HCT116 (cell line): ENCODE measurements around the gene PRR23E. TPM values are rescaled to one million over a fixed set of nuclear protein-coding genes. Genes with fewer than 3 reads are reported as not detected.

ENCODE experiments used
- ATAC-seq: fragments of 200-7000 bp; cut with Tn5 transposase; 2 replicates; pipeline ENCODE4 v1.9.1; 2020; ENCODE audit warnings: mild to moderate bottlenecking, moderate library complexity
- BruUV-seq: library from RNA; stranded (reverse); fragments of 400-500 nt; replicated peaks from 2 replicates; lab custom pipeline; 2021; lab: Mats Ljungman, UMichigan
- CTCF ChIA-PET: fragments of 300-600 bp; sonication (Branson Sonifier 250); formaldehyde crosslinking; loops from one replicate; lab custom pipeline; 2021; ENCODE audit warnings: antibody characterized with exemption; lab: Charles Lee
- POLR2A ChIA-PET: fragments of 300-600, 350-600 bp; sonication (Branson Sonifier 250); formaldehyde crosslinking; loops from one replicate; lab custom pipeline; 2021; ENCODE audit warnings: antibody characterized with exemption; lab: Charles Lee
- RAD21 ChIA-PET, 2 experiments: fragments of 300-600 bp; sonication (Branson Sonifier 250); formaldehyde crosslinking; loops; one replicate each; lab custom pipeline; 2023; ENCODE audit warnings: low total read pairs in 2 of 2; ENCODE audit not compliant: uncharacterized antibody in 2 of 2, unreplicated experiment in 2 of 2, low non-redundant PET in 1 of 2; lab: Charles Lee
- DNase-seq: peaks from one replicate; pipeline ENCODE4 v3.0.0-alpha.2; 2010; ENCODE audit warnings: low read depth, low spot score
- H2AFZ ChIP-seq: fragments of 200-600 bp; shearing (Covaris generic), sonication (generic); 2 replicates; pipeline ENCODE4 v1.6.1; 2017; ENCODE audit warnings: low read depth, mixed run types, mixed read lengths, antibody characterized with exemption, low read length; ENCODE audit not compliant: poor library complexity, severe bottlenecking
- H3K27ac ChIP-seq: 2 replicates; pipeline ENCODE4 v1.5.1; 2012; ENCODE audit warnings: low read depth, low read length
- H3K27me3 ChIP-seq: fragments of 200-600 bp; sonication (generic); 2 replicates; pipeline ENCODE4 v1.6.1; 2016; ENCODE audit warnings: mixed run types, low read length, mixed read lengths; ENCODE audit not compliant: insufficient read depth
- H3K36me3 ChIP-seq, 2 experiments: fragments of 200-500 bp in 1 of 2; fragments of 200-600 bp in 1 of 2; sonication (Bioruptor generic) in 1 of 2; sonication (generic) in 1 of 2; 2 replicates each; pipeline versions ENCODE4 v1.5.1 to v1.6.1; 2014 to 2016; ENCODE audit warnings: low read length in 2 of 2, inconsistent platforms in 1 of 2, mixed read lengths in 1 of 2, mixed run types in 1 of 2; ENCODE audit not compliant: insufficient read depth in 2 of 2, control insufficient read depth in 1 of 2
- H3K4me1 ChIP-seq, 2 experiments: fragments of 200-600 bp in 1 of 2; sonication (generic) in 1 of 2; 2 replicates each; pipeline versions ENCODE4 v1.5.1 to v1.6.1; 2012 to 2017; ENCODE audit warnings: low read length in 2 of 2, inconsistent platforms in 1 of 2, mild to moderate bottlenecking in 1 of 2, mixed read lengths in 1 of 2, mixed run types in 1 of 2, moderate library complexity in 1 of 2; ENCODE audit not compliant: insufficient read depth in 2 of 2, control insufficient read depth in 1 of 2
- H3K4me2 ChIP-seq: fragments of 200-600 bp; sonication (generic); 2 replicates; pipeline ENCODE4 v1.6.1; 2017; ENCODE audit warnings: mixed run types, low read length, mixed read lengths
- H3K4me3 ChIP-seq, 2 experiments: fragments of 200-600 bp in 1 of 2; sonication (generic) in 1 of 2; replicated peaks in 1 of 2; 2 replicates each; pipeline ENCODE4 v1.5.1; 2011 to 2016; ENCODE audit warnings: low read length in 2 of 2, control low read depth in 1 of 2, low read depth in 1 of 2, mild to moderate bottlenecking in 1 of 2, mixed read lengths in 1 of 2, mixed run types in 1 of 2
- H3K79me2 ChIP-seq: fragments of 200-600 bp; sonication (generic); 2 replicates; pipeline ENCODE4 v1.6.1; 2017; ENCODE audit warnings: mild to moderate bottlenecking, mixed run types, low read length, moderate library complexity, mixed read lengths; ENCODE audit not compliant: insufficient read depth
- H3K9ac ChIP-seq: fragments of 200-600 bp; sonication (generic); 2 replicates; pipeline ENCODE4 v1.6.1; 2016; ENCODE audit warnings: low read length, mixed read lengths
- H3K9me2 ChIP-seq: fragments of 200-600 bp; sonication (generic), shearing (Covaris generic); 2 replicates; pipeline ENCODE4 v1.6.1; 2017; ENCODE audit warnings: mixed run types, mild to moderate bottlenecking, moderate library complexity; ENCODE audit not compliant: insufficient read depth
- H3K9me3 ChIP-seq, 2 experiments: fragments of 200-500 bp in 1 of 2; fragments of 200-600 bp in 1 of 2; sonication (Bioruptor generic) in 1 of 2; sonication (generic) in 1 of 2; 2 replicates each; pipeline ENCODE4 v1.6.1; 2014 to 2017; ENCODE audit warnings: low read length in 2 of 2, mixed read lengths in 2 of 2, inconsistent platforms in 1 of 2, low read depth in 1 of 2, mild to moderate bottlenecking in 1 of 2, mixed run types in 1 of 2, moderate library complexity in 1 of 2; ENCODE audit not compliant: control insufficient read depth in 1 of 2, insufficient read depth in 1 of 2
- H4K20me1 ChIP-seq: fragments of 200-600 bp; sonication (generic), shearing (Covaris generic); 2 replicates; pipeline ENCODE4 v1.6.1; 2017; ENCODE audit warnings: mixed run types, mild to moderate bottlenecking, moderate library complexity; ENCODE audit not compliant: insufficient read depth
- ELF1 ChIP-seq: IDR thresholded peaks from 2 replicates; pipeline ENCODE4 v1.6.1; 2012; ENCODE audit warnings: low read depth, borderline replicate concordance
- EZH2phosphoT487 ChIP-seq: fragments of 200-600 bp; IDR thresholded peaks from 2 replicates; pipeline ENCODE4 v1.6.1; 2018; ENCODE audit warnings: antibody characterized with exemption, borderline replicate concordance
- FOSL1 ChIP-seq: IDR thresholded peaks from 2 replicates; pipeline ENCODE4 v1.6.1; 2012; ENCODE audit warnings: low read depth
- JUND ChIP-seq: IDR thresholded peaks from 2 replicates; pipeline ENCODE4 v1.6.1; 2012
- RAD21 ChIP-seq: IDR thresholded peaks from 2 replicates; pipeline ENCODE4 v1.6.1; 2012; ENCODE audit warnings: low read depth, mild to moderate bottlenecking
- YY1 ChIP-seq: IDR thresholded peaks from 2 replicates; pipeline ENCODE4 v1.6.1; 2011; ENCODE audit warnings: low read length, low read depth, moderate library complexity, mild to moderate bottlenecking; ENCODE audit not compliant: insufficient replicate concordance; ENCODE audit errors: extremely low read depth
- ZNF274 ChIP-seq: fragments of 200-500 bp; sonication (Bioruptor generic); IDR thresholded peaks from 2 replicates; pipeline ENCODE4 v1.6.1; 2014; ENCODE audit warnings: mild to moderate bottlenecking, low read depth, low read length, inconsistent platforms
- intact Hi-C: fragments of 100-400 bp; cut with micrococcal nuclease; formaldehyde crosslinking; loops from 2 replicates; pipeline ENCODE4 v1.10.0; 2022
- total RNA-seq: library from RNA; stranded (reverse); gene quantifications from one replicate; pipeline ENCODE4 v1.2.1, GENCODE V29; 2021; ENCODE audit not compliant: unreplicated experiment
- TF ChIP-seq, protein P1 (sequence below): IDR thresholded peaks from 2 replicates; pipeline ENCODE4 v1.6.1; 2012
- TF ChIP-seq, protein P2 (sequence below), 3 experiments: fragments of 200-600 bp in 1 of 3; sonication (generic) in 1 of 3; IDR thresholded peaks in 2 of 3; conservative IDR thresholded peaks in 1 of 3; 2 replicates each; pipeline ENCODE4 v1.5.1; 2012 to 2017; ENCODE audit warnings: low read depth in 2 of 3, low read length in 2 of 3, antibody characterized with exemption in 1 of 3, borderline replicate concordance in 1 of 3, control low read depth in 1 of 3, mild to moderate bottlenecking in 1 of 3, mixed read lengths in 1 of 3, mixed run types in 1 of 3, moderate library complexity in 1 of 3; ENCODE audit not compliant: insufficient read depth in 1 of 3

The PRR23E gene
- total RNA-seq, 1 experiment from 2014 or later = not detected

DNA sequence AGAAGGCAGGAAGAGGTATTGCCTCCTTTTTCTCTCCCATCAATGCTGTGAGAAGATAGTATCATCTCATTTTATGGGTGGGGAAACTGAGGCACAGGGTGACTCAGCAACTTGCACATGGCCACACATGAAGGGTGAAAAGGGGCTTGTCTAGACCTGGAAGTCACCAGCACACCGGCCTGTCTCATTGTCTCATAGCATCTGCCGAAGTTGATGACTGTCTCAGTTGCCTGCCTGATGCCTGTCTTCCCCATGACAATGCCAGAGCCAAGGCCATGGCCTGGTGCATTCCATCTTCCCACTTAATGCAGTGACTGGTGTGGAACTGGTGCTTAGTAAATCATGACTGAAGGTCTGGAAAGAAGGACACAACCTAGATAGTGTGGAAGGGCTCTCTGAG lies 27.9 kb upstream of the PRR23E start:
- H3K9me3 ChIP-seq = peaks cover 0 to 6% of the 10 kb centered on the region in 2 experiments; a peak in 1 of 4 replicates
- H3K4me1 ChIP-seq = no peaks in the 10 kb centered on the region
- H3K27me3 ChIP-seq = peaks cover 36% of the 10 kb centered on the region; the same call in 1 of the 2 replicates
- POLR2A ChIA-PET = no interaction called here
- CTCF ChIA-PET = no interaction called here
- H2AFZ ChIP-seq = no peak overlapping the region
- no peaks in the 10 kb centered on the region for H3K9me2 ChIP-seq
- H3K4me3 ChIP-seq = no peak overlapping the region
- no peak overlapping the region for H3K9ac ChIP-seq
- H3K36me3 ChIP-seq = no peaks in the 10 kb centered on the region
- no TSS peak for BruUV-seq
- TF ChIP-seq RAD21 (no peak), FOSL1 (no peak), JUND (no peak), ELF1 (no peak), ZNF274 (no peak), EZH2phosphoT487 (no peak), YY1 (no peak)
- TF ChIP-seq, protein P1, sequence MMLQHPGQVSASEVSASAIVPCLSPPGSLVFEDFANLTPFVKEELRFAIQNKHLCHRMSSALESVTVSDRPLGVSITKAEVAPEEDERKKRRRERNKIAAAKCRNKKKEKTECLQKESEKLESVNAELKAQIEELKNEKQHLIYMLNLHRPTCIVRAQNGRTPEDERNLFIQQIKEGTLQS = no peak
- TF ChIP-seq, protein P2, sequence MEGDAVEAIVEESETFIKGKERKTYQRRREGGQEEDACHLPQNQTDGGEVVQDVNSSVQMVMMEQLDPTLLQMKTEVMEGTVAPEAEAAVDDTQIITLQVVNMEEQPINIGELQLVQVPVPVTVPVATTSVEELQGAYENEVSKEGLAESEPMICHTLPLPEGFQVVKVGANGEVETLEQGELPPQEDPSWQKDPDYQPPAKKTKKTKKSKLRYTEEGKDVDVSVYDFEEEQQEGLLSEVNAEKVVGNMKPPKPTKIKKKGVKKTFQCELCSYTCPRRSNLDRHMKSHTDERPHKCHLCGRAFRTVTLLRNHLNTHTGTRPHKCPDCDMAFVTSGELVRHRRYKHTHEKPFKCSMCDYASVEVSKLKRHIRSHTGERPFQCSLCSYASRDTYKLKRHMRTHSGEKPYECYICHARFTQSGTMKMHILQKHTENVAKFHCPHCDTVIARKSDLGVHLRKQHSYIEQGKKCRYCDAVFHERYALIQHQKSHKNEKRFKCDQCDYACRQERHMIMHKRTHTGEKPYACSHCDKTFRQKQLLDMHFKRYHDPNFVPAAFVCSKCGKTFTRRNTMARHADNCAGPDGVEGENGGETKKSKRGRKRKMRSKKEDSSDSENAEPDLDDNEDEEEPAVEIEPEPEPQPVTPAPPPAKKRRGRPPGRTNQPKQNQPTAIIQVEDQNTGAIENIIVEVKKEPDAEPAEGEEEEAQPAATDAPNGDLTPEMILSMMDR (IDR thresholded peaks at IDR 0.05 in 2 of 3, conservative IDR thresholded peaks at IDR 0.05 in 1 of 3; ENCODE audit: borderline replicate concordance in 1 of 3, insufficient read depth in 1 of 3, low read depth in 2 of 3, low read length in 2 of 3) = no peak
- intact Hi-C loops = no loop called here
- H3K27ac ChIP-seq = no peak overlapping the region
- H3K79me2 ChIP-seq = no peaks in the 10 kb centered on the region
- no peaks in the 10 kb centered on the region for H4K20me1 ChIP-seq
- RAD21 ChIA-PET = no interaction called here
- DNase-seq = no peak
- no peak for ATAC-seq
- no peak overlapping the region for H3K4me2 ChIP-seq
